ENCODE results near the gene NUDCD2.
"Not testable (repeated sequence)": the region's sequence is repeated elsewhere in the genome, so short reads cannot be mapped to it uniquely, and the experiment has no call there.

The NUDCD2 gene

GRCh38 chr5:163432544-163432943 is 27.4 kb downstream of the NUDCD2 start:
- Mint-ChIP-seq H3K4me1 (peaks cover 3% of the 10 kb centered on the region), H3K27me3 (no peaks in the 10 kb centered on the region), H3K9me3 (no peaks in the 10 kb centered on the region), H3K36me3 (no peaks in the 10 kb centered on the region), H3K4me3 (no peak overlapping the region), H3K27ac (no peak overlapping the region)
- no peak for DNase-seq (ENCODE audit: low spot score in 2 of 2)
- no peak for ATAC-seq (ENCODE audit: low read depth)

- H3K9me3 Mint-ChIP-seq; H3K4me1 Mint-ChIP-seq; H3K36me3 Mint-ChIP-seq; ATAC-seq (ENCODE audit: low read depth); H3K27me3 Mint-ChIP-seq; DNase-seq (ENCODE audit: low spot score in 2 of 2): not testable (repeated sequence)
- H3K4me3 Mint-ChIP-seq, result peak overlapping the region; percentile 2
- H3K27ac Mint-ChIP-seq, result peak overlapping the region; percentile 50
Measured at GRCh38 chr5:163426128-163426527, 33.8 kb downstream of the NUDCD2 start.

- no peaks in the 10 kb centered on the region for H3K9me3 Mint-ChIP-seq
- H3K27me3 Mint-ChIP-seq, result peaks cover 6% of the 10 kb centered on the region
- no peak overlapping the region for H3K27ac Mint-ChIP-seq
- ATAC-seq (ENCODE audit: low read depth), result no peak
- H3K4me1 Mint-ChIP-seq, result peaks cover 7% of the 10 kb centered on the region
- DNase-seq (ENCODE audit: low spot score in 2 of 2), result no peak
- no peaks in the 10 kb centered on the region for H3K36me3 Mint-ChIP-seq
- H3K4me3 Mint-ChIP-seq, result no peak overlapping the region
Measured at GRCh38 chr5:163424836-163425235, 35.1 kb downstream of the NUDCD2 start.

- DNase-seq (ENCODE audit: low spot score in 2 of 2); H3K9me3 Mint-ChIP-seq; H3K27ac Mint-ChIP-seq; H3K4me3 Mint-ChIP-seq; ATAC-seq (ENCODE audit: low read depth); H3K36me3 Mint-ChIP-seq; H3K4me1 Mint-ChIP-seq: not testable (repeated sequence)
- H3K27me3 Mint-ChIP-seq, result peaks cover 12% of the 10 kb centered on the region
Measured at GRCh38 chr5:163415673-163416072, 44.2 kb downstream of the NUDCD2 start.

GRCh38 chr5:163410505-163410904 is 49.4 kb downstream of the NUDCD2 start:
- peaks cover 3% of the 10 kb centered on the region for H3K4me1 Mint-ChIP-seq
- no peak overlapping the region for H3K27ac Mint-ChIP-seq
- no peak for ATAC-seq (ENCODE audit: low read depth)
- peaks cover 14% of the 10 kb centered on the region for H3K27me3 Mint-ChIP-seq
- no peaks in the 10 kb centered on the region for H3K9me3 Mint-ChIP-seq
- no peak overlapping the region for H3K4me3 Mint-ChIP-seq
- H3K36me3 Mint-ChIP-seq, result no peaks in the 10 kb centered on the region
- no peak for DNase-seq (ENCODE audit: low spot score in 2 of 2)

- no peak for ATAC-seq (ENCODE audit: low read depth)
- Mint-ChIP-seq H3K4me1 (peaks cover 3% of the 10 kb centered on the region), H3K27ac (no peak overlapping the region), H3K27me3 (peaks cover 11% of the 10 kb centered on the region), H3K36me3 (no peaks in the 10 kb centered on the region), H3K4me3 (no peak overlapping the region), H3K9me3 (no peaks in the 10 kb centered on the region)
- DNase-seq (ENCODE audit: low spot score in 2 of 2), result no peak
Measured at GRCh38 chr5:163409384-163409783, 50.5 kb downstream of the NUDCD2 start.

- no peak overlapping the region for H3K4me3 Mint-ChIP-seq
- peaks cover 3% of the 10 kb centered on the region for H3K4me1 Mint-ChIP-seq
- no peaks in the 10 kb centered on the region for H3K9me3 Mint-ChIP-seq
- peaks cover 7% of the 10 kb centered on the region for H3K27me3 Mint-ChIP-seq
- peak; percentile 53 to 60 for DNase-seq (ENCODE audit: low spot score in 2 of 2)
- H3K36me3 Mint-ChIP-seq, result no peaks in the 10 kb centered on the region
- peak; percentile 89 for ATAC-seq (ENCODE audit: low read depth)
- H3K27ac Mint-ChIP-seq, result no peak overlapping the region
Measured at GRCh38 chr5:163408311-163408923, 51.5 kb downstream of the NUDCD2 start.

GRCh38 chr5:163407034-163407655 is 52.8 kb downstream of the NUDCD2 start:
- Mint-ChIP-seq H3K27me3 (peaks cover 3% of the 10 kb centered on the region), H3K36me3 (no peaks in the 10 kb centered on the region), H3K4me3 (no peak overlapping the region), H3K9me3 (no peaks in the 10 kb centered on the region), H3K4me1 (peaks cover 3% of the 10 kb centered on the region), H3K27ac (no peak overlapping the region)
- DNase-seq (ENCODE audit: low spot score in 2 of 2), result no peak
- ATAC-seq (ENCODE audit: low read depth), result no peak

- Mint-ChIP-seq H3K36me3 (no peaks in the 10 kb centered on the region), H3K27me3 (peaks cover 2% of the 10 kb centered on the region), H3K4me1 (peaks cover 3% of the 10 kb centered on the region), H3K27ac (no peak overlapping the region), H3K4me3 (no peak overlapping the region), H3K9me3 (no peaks in the 10 kb centered on the region)
- ATAC-seq (ENCODE audit: low read depth), result no peak
- no peak for DNase-seq (ENCODE audit: low spot score in 2 of 2)
Measured at GRCh38 chr5:163404364-163405173, 55.3 kb downstream of the NUDCD2 start.

- H3K36me3 Mint-ChIP-seq, result no peaks in the 10 kb centered on the region
- H3K27ac Mint-ChIP-seq, result no peak overlapping the region
- H3K27me3 Mint-ChIP-seq, result peaks cover 2% of the 10 kb centered on the region
- H3K4me1 Mint-ChIP-seq, result no peaks in the 10 kb centered on the region
- H3K4me3 Mint-ChIP-seq, result no peak overlapping the region
- no peak for ATAC-seq (ENCODE audit: low read depth)
- DNase-seq (ENCODE audit: low spot score in 2 of 2), result no peak
- H3K9me3 Mint-ChIP-seq, result no peaks in the 10 kb centered on the region
Measured at GRCh38 chr5:163402007-163402406, 57.9 kb downstream of the NUDCD2 start.

- H3K27me3 Mint-ChIP-seq, result peaks cover 2% of the 10 kb centered on the region
- no peak for DNase-seq (ENCODE audit: low spot score in 2 of 2)
- no peaks in the 10 kb centered on the region for H3K36me3 Mint-ChIP-seq
- no peak for ATAC-seq (ENCODE audit: low read depth)
- H3K4me1 Mint-ChIP-seq, result no peaks in the 10 kb centered on the region
- no peaks in the 10 kb centered on the region for H3K9me3 Mint-ChIP-seq
- H3K4me3 Mint-ChIP-seq, result no peak overlapping the region
- no peak overlapping the region for H3K27ac Mint-ChIP-seq
Measured at GRCh38 chr5:163401271-163401670, 58.6 kb downstream of the NUDCD2 start.

- no peaks in the 10 kb centered on the region for H3K36me3 Mint-ChIP-seq
- H3K4me3 Mint-ChIP-seq, result no peak overlapping the region
- H3K27me3 Mint-ChIP-seq, result peaks cover 2% of the 10 kb centered on the region
- no peak overlapping the region for H3K27ac Mint-ChIP-seq
- ATAC-seq (ENCODE audit: low read depth) (no peak), DNase-seq (ENCODE audit: low spot score in 2 of 2) (no peak)
- H3K4me1 Mint-ChIP-seq, result no peaks in the 10 kb centered on the region
- H3K9me3 Mint-ChIP-seq, result no peaks in the 10 kb centered on the region
Measured at GRCh38 chr5:163399923-163400322, 60.0 kb downstream of the NUDCD2 start.

- no peak overlapping the region for H3K27ac Mint-ChIP-seq
- ATAC-seq (ENCODE audit: low read depth) (no peak), DNase-seq (ENCODE audit: low spot score in 2 of 2) (no peak)
- no peak overlapping the region for H3K4me3 Mint-ChIP-seq
- peaks cover 7% of the 10 kb centered on the region for H3K27me3 Mint-ChIP-seq
- no peaks in the 10 kb centered on the region for H3K36me3 Mint-ChIP-seq
- H3K9me3 Mint-ChIP-seq, result peaks cover 1% of the 10 kb centered on the region
- H3K4me1 Mint-ChIP-seq, result no peaks in the 10 kb centered on the region
Measured at GRCh38 chr5:163397354-163397753, 62.5 kb downstream of the NUDCD2 start.

GRCh38 chr5:163396818-163397340 is 63.0 kb downstream of the NUDCD2 start:
- H3K9me3 Mint-ChIP-seq; ATAC-seq (ENCODE audit: low read depth); H3K4me3 Mint-ChIP-seq; H3K36me3 Mint-ChIP-seq; DNase-seq (ENCODE audit: low spot score in 2 of 2); H3K4me1 Mint-ChIP-seq; H3K27ac Mint-ChIP-seq; H3K27me3 Mint-ChIP-seq: not testable (repeated sequence)

Measured in memory B cell (primary cell).